Upper lobe of right lung (tissue), 1 donor: Measurements from ENCODE around the gene HMMR. TPM values are rescaled to one million over a fixed set of nuclear protein-coding genes. Genes with fewer than 3 reads are reported as not detected.
"Not testable (repeated sequence)": the region's sequence is repeated elsewhere in the genome, so short reads cannot be mapped to it uniquely, and the experiment has no call there.

ENCODE experiments used
- ATAC-seq: fragments of 200-7000 bp; cut with Tn5 transposase; one replicate; pipeline ENCODE4 v1.9.1; 2020; ENCODE audit warnings: mild to moderate bottlenecking, moderate library complexity
- DNase-seq: peaks from one replicate; pipeline ENCODE4 v3.0.0-alpha.2; 2020
- H3K27ac ChIP-seq: fragments of 200-600 bp; one replicate; pipeline ENCODE4 v1.8.0; 2022
- H3K27me3 ChIP-seq: fragments of 200-600 bp; one replicate; pipeline ENCODE4 v1.8.0; 2022; ENCODE audit warnings: mild to moderate bottlenecking
- H3K36me3 ChIP-seq: fragments of 200-600 bp; one replicate; pipeline ENCODE4 v1.8.0; 2022
- H3K4me1 ChIP-seq: fragments of 200-600 bp; one replicate; pipeline ENCODE4 v1.8.0; 2022
- H3K4me3 ChIP-seq: fragments of 200-600 bp; one replicate; pipeline ENCODE4 v1.8.0; 2022; ENCODE audit warnings: mild to moderate bottlenecking
- H3K9me3 ChIP-seq: fragments of 200-600 bp; one replicate; pipeline ENCODE4 v1.8.0; 2022
- CTCF ChIP-seq: fragments of 200-600 bp; IDR thresholded peaks from one replicate; pipeline ENCODE4 v1.8.0; 2022; ENCODE audit warnings: antibody characterized with exemption
- intact Hi-C: fragments of 100-400 bp; cut with DNase I; formaldehyde crosslinking; loops from one replicate; pipeline ENCODE4 v1.11.0; 2022
- long read RNA-seq: library from polyadenylated mRNA; unstranded; transcript quantifications from one replicate; pipeline ENCODE4 v2.0.0, GENCODE V29; 2021
- total RNA-seq: library from RNA; stranded (reverse); fragmentation: NEBNext Ultra II Directional; extraction: Animal tissue kit (Norgen Biotek cat#: 25700); gene quantifications from one replicate; pipeline ENCODE4 v1.2.1, GENCODE V29; 2021
- donor health status: DM: no; HTN: yes; CAD: no; lungs with severe emphysema.

Gene HMMR
- 1.6 TPM for total RNA-seq
- long read RNA-seq, partial matches to known transcripts = 0 of 1 reads
- long read RNA-seq, other reads (novel, unspliced or antisense) = 0 of 1 reads

GRCh38 chr5:163460562-163461171 lies at the start of gene HMMR:
HMMR (plus strand) TSS chr5:163460632; CDS start chr5:163460693, 61 bp downstream.
- intact Hi-C loops = no loop called here
- no peak for DNase-seq
- TF ChIP-seq CTCF = no peak

GRCh38 chr5:163415673-163416072 lies 44.8 kb upstream of the HMMR start:
- H3K36me3 ChIP-seq, H3K27ac ChIP-seq, H3K9me3 ChIP-seq, DNase-seq, intact Hi-C loops, H3K4me1 ChIP-seq, H3K4me3 ChIP-seq, ATAC-seq: not testable (repeated sequence)
- H3K27me3 ChIP-seq = peaks cover 17% of the 10 kb centered on the region

More at GRCh38 chr5:163460562-163461171, at the start of gene HMMR:
- ATAC-seq = no peak
- Histone ChIP-seq H3K27ac (peak within 1 kb of the TSS; percentile 97), H3K9me3 (no peaks in the 10 kb centered on the region), H3K27me3 (no peaks in the 10 kb centered on the region), H3K4me3 (peak within 1 kb of the TSS; percentile 70), H3K4me1 (peaks cover 20% of the 10 kb centered on the region), H3K36me3 (peaks cover 7% of the 10 kb centered on the region)

GRCh38 chr5:163424836-163425235 lies 35.6 kb upstream of the HMMR start:
- Histone ChIP-seq H3K36me3 (no peaks in the 10 kb centered on the region), H3K4me1 (no peaks in the 10 kb centered on the region), H3K27ac (no peak overlapping the region), H3K9me3 (no peaks in the 10 kb centered on the region), H3K27me3 (no peaks in the 10 kb centered on the region), H3K4me3 (no peak overlapping the region)
- intact Hi-C loops = no loop called here
- no peak for ATAC-seq
- no peak for TF ChIP-seq CTCF
- DNase-seq = no peak

GRCh38 chr5:163426128-163426527 lies 34.3 kb upstream of the HMMR start:
- H3K36me3 ChIP-seq, H3K9me3 ChIP-seq, H3K4me3 ChIP-seq, H3K4me1 ChIP-seq, intact Hi-C loops, H3K27me3 ChIP-seq, H3K27ac ChIP-seq, DNase-seq, ATAC-seq: not testable (repeated sequence)

- no peak for DNase-seq
These were observed 27.9 kb upstream of the HMMR start for GRCh38 chr5:163432544-163432943.

GRCh38 chr5:163433271-163433670 lies 27.2 kb upstream of the HMMR start:
- TF ChIP-seq CTCF = no peak
- no peak overlapping the region for H3K27ac ChIP-seq
- intact Hi-C loops = no loop called here
- ATAC-seq (no peak), DNase-seq (no peak)
- H3K36me3 ChIP-seq = no peaks in the 10 kb centered on the region
- H3K4me1 ChIP-seq = peaks cover 2% of the 10 kb centered on the region
- no peaks in the 10 kb centered on the region for H3K27me3 ChIP-seq
- H3K4me3 ChIP-seq = no peak overlapping the region
- H3K9me3 ChIP-seq = no peaks in the 10 kb centered on the region

More at GRCh38 chr5:163432544-163432943, 27.9 kb upstream of the HMMR start:
- intact Hi-C loops = no loop called here
- no peak for TF ChIP-seq CTCF
- no peaks in the 10 kb centered on the region for H3K27me3 ChIP-seq
- no peak for ATAC-seq
- H3K9me3 ChIP-seq = no peaks in the 10 kb centered on the region
- no peaks in the 10 kb centered on the region for H3K4me1 ChIP-seq
- no peak overlapping the region for H3K4me3 ChIP-seq
- no peak overlapping the region for H3K27ac ChIP-seq
- H3K36me3 ChIP-seq = no peaks in the 10 kb centered on the region
